GM23338 (cell line): Measurements from ENCODE around the gene KCNK4. TPM values are rescaled to one million over a fixed set of nuclear protein-coding genes. Genes with fewer than 3 reads are reported as not detected.

Experiments
- ATAC-seq: fragments of 200-7000 bp; cut with Tn5 transposase; 3 replicates; pipeline ENCODE4 v1.9.1; 2020
- DNase-seq: peaks from one replicate; pipeline ENCODE4 v3.0.0-alpha.2; 2015; ENCODE audit warnings: low spot score
- H2AFZ ChIP-seq: fragments of 200-600 bp; sonication (generic); 2 replicates; pipeline ENCODE4 v1.8.0; 2016; ENCODE audit warnings: antibody characterized with exemption, mild to moderate bottlenecking, moderate library complexity
- H3F3A ChIP-seq: fragments of 200-600 bp; sonication (generic); replicated peaks from 2 replicates; pipeline ENCODE4 v1.8.0; 2017; ENCODE audit warnings: antibody characterized with exemption, mixed run types, low read depth
- H3K27ac ChIP-seq: fragments of 200-600 bp; sonication (generic); 2 replicates; pipeline ENCODE4 v1.6.1; 2016; ENCODE audit warnings: low read depth
- H3K27me3 ChIP-seq: fragments of 200-600 bp; sonication (generic); 2 replicates; pipeline ENCODE4 v1.8.0; 2016; ENCODE audit warnings: mild to moderate bottlenecking, mixed run types, moderate library complexity; ENCODE audit not compliant: insufficient read depth
- H3K36me3 ChIP-seq: fragments of 200-600 bp; sonication (generic); 2 replicates; pipeline ENCODE4 v1.8.0; 2016; ENCODE audit warnings: mild to moderate bottlenecking; ENCODE audit not compliant: insufficient read depth
- H3K4me1 ChIP-seq: fragments of 200-600 bp; sonication (generic); 2 replicates; pipeline ENCODE4 v1.8.0; 2016; ENCODE audit warnings: mild to moderate bottlenecking, moderate library complexity; ENCODE audit not compliant: insufficient read depth
- H3K4me2 ChIP-seq: fragments of 200-600 bp; sonication (generic); 2 replicates; pipeline ENCODE4 v1.7.1; 2017; ENCODE audit warnings: mixed run types
- H3K4me3 ChIP-seq: fragments of 200-600 bp; sonication (generic); 2 replicates; pipeline ENCODE4 v1.6.1; 2016; ENCODE audit warnings: mixed run types
- H3K79me2 ChIP-seq: fragments of 200-600 bp; sonication (generic); replicated peaks from 2 replicates; pipeline ENCODE4 v1.8.0; 2017; ENCODE audit warnings: mild to moderate bottlenecking; ENCODE audit not compliant: insufficient read depth
- H3K9me2 ChIP-seq: fragments of 200-600 bp; sonication (generic); 2 replicates; pipeline ENCODE4 v1.8.0; 2017; ENCODE audit not compliant: insufficient read depth
- H4K20me1 ChIP-seq: fragments of 200-600 bp; sonication (generic); replicated peaks from 2 replicates; pipeline ENCODE4 v1.8.0; 2017; ENCODE audit warnings: mild to moderate bottlenecking; ENCODE audit not compliant: insufficient read depth
- H3K27ac Mint-ChIP-seq: 2 replicates; pipeline ENCODE4 v1.8.0; 2020; ENCODE audit warnings: inconsistent platforms, mild to moderate bottlenecking, moderate library complexity, mixed read lengths
- H3K27me3 Mint-ChIP-seq: 3 replicates; pipeline ENCODE4 v1.8.0; 2022; ENCODE audit warnings: low read depth, mild to moderate bottlenecking, moderate library complexity, mixed read lengths, inconsistent platforms; ENCODE audit not compliant: insufficient read depth, poor library complexity
- H3K36me3 Mint-ChIP-seq: 3 replicates; pipeline ENCODE4 v1.8.0; 2021; ENCODE audit warnings: low read depth, mild to moderate bottlenecking, inconsistent platforms, moderate library complexity, mixed read lengths
- H3K4me1 Mint-ChIP-seq: 3 replicates; pipeline ENCODE4 v1.8.0; 2020; ENCODE audit warnings: mild to moderate bottlenecking, inconsistent platforms, mixed read lengths
- H3K4me3 Mint-ChIP-seq: 3 replicates; pipeline ENCODE4 v1.8.0; 2021; ENCODE audit warnings: moderate library complexity, mild to moderate bottlenecking, inconsistent platforms, mixed read lengths
- H3K9me3 Mint-ChIP-seq: 3 replicates; pipeline ENCODE4 v1.8.0; 2020; ENCODE audit warnings: moderate library complexity, mild to moderate bottlenecking, inconsistent platforms, mixed read lengths
- CTCF ChIP-seq, 2 experiments: fragments of 200-600 bp in 1 of 2; sonication (generic) in 1 of 2; conservative IDR thresholded peaks; 2 replicates each; pipeline versions ENCODE4 v1.5.1 to v1.6.1; 2016 to 2017; ENCODE audit warnings: antibody characterized with exemption in 2 of 2, low read depth in 2 of 2, mild to moderate bottlenecking in 2 of 2, moderate library complexity in 1 of 2
- EZH2 ChIP-seq: fragments of 200-600 bp; sonication (generic); IDR thresholded peaks from one replicate; pipeline ENCODE4 v1.8.0; 2017; ENCODE audit warnings: antibody characterized with exemption, mild to moderate bottlenecking, low read depth; ENCODE audit not compliant: unreplicated experiment
- EZH2phosphoT487 ChIP-seq: fragments of 200-600 bp; sonication (generic); IDR thresholded peaks from one replicate; pipeline ENCODE4 v1.8.1; 2018; ENCODE audit warnings: antibody characterized with exemption; ENCODE audit not compliant: unreplicated experiment
- NANOG ChIP-seq: IDR thresholded peaks from 2 replicates; pipeline ENCODE4 v1.6.1; 2016; ENCODE audit warnings: antibody characterized with exemption, borderline replicate concordance
- POLR2AphosphoS5 ChIP-seq: IDR thresholded peaks from 2 replicates; pipeline ENCODE4 v1.6.1; 2016; ENCODE audit warnings: antibody characterized with exemption, low read depth
- polyA plus RNA-seq: library from polyadenylated mRNA; unstranded; fragments of >200 nt; fragmentation: Nextera tagmentation; extraction: Ambion mirVana; gene quantifications from 2 replicates; pipeline ENCODE4 v1.2.1, GENCODE V29; 2016
- total RNA-seq: library from RNA; depleted of rRNA; stranded (reverse); fragments of >200 nt; shearing (Covaris generic); gene quantifications from 2 replicates; pipeline ENCODE4 v1.2.3, GENCODE V29; 2014

KCNK4 gene
- total and polyA plus RNA-seq, 2 experiments from 2014 or later = 1.0 TPM; not detected in 1

GRCh38 chr11:64297699-64298358 lies 6.7 kb downstream of the KCNK4 start:
- Mint-ChIP-seq H3K27me3 (peaks cover 94% of the 10 kb centered on the region), H3K4me1 (peaks cover 13% of the 10 kb centered on the region), H3K36me3 (no peaks in the 10 kb centered on the region; the same call in 2 of the 3 replicates), H3K27ac (no peak overlapping the region), H3K9me3 (no peaks in the 10 kb centered on the region; the same call in 1 of the 3 replicates), H3K4me3 (peak overlapping the region; percentile 50)
- peak overlapping the region; percentile 74 for H3K4me2 ChIP-seq
- no peak for ATAC-seq
- H3K9me2 ChIP-seq = no peaks in the 10 kb centered on the region
- no peak overlapping the region for H3K27ac ChIP-seq
- H3F3A ChIP-seq = peaks cover 20% of the 10 kb centered on the region
- H3K79me2 ChIP-seq = no peaks in the 10 kb centered on the region
- TF ChIP-seq POLR2AphosphoS5 (no peak), EZH2phosphoT487 (no peak), EZH2 (peak; percentile 68), CTCF (conservative IDR thresholded peaks at IDR 0.05; ENCODE audit: low read depth in 2 of 2) (no peak)
- H3K4me3 ChIP-seq = peak overlapping the region; percentile 50; the same call in 1 of the 2 replicates
- H3K36me3 ChIP-seq = no peaks in the 10 kb centered on the region
- H2AFZ ChIP-seq = no peak overlapping the region
- peaks cover 7% of the 10 kb centered on the region; the same call in 1 of the 2 replicates for H3K4me1 ChIP-seq
- peak; percentile 39 for DNase-seq
- peaks cover 99% of the 10 kb centered on the region for H3K27me3 ChIP-seq
- peaks cover 19% of the 10 kb centered on the region for H4K20me1 ChIP-seq

- Histone ChIP-seq H3K27ac (no peak overlapping the region), H3K36me3 (no peaks in the 10 kb centered on the region), H3F3A (peaks cover 20% of the 10 kb centered on the region), H3K4me2 (peak overlapping the region; percentile 81), H2AFZ (no peak overlapping the region; the same call in 1 of the 2 replicates), H3K4me1 (peaks cover 12% of the 10 kb centered on the region; the same call in 1 of the 2 replicates), H3K9me2 (no peaks in the 10 kb centered on the region), H3K79me2 (no peaks in the 10 kb centered on the region), H3K27me3 (peaks cover 92% of the 10 kb centered on the region), H3K4me3 (peak overlapping the region; percentile 56), H4K20me1 (peaks cover 16% of the 10 kb centered on the region; the same call in 1 of the 2 replicates)
- peak overlapping the region; percentile 64 for H3K4me3 Mint-ChIP-seq
- ATAC-seq = peak; percentile 2; the same call in 2 of the 3 replicates
- TF ChIP-seq NANOG (no peak), EZH2 (peak; percentile 67), EZH2phosphoT487 (peak; percentile 89)
- H3K36me3 Mint-ChIP-seq = no peaks in the 10 kb centered on the region
- H3K4me1 Mint-ChIP-seq = peaks cover 16% of the 10 kb centered on the region
- DNase-seq = peak; percentile 40
- H3K9me3 Mint-ChIP-seq = no peaks in the 10 kb centered on the region; the same call in 2 of the 3 replicates
- H3K27me3 Mint-ChIP-seq = peaks cover 83% of the 10 kb centered on the region
- H3K27ac Mint-ChIP-seq = no peak overlapping the region
Observed at GRCh38 chr11:64298966-64299846, 8.1 kb downstream of the KCNK4 start.
